PC-9 (cell line): Measurements from ENCODE around the gene CIBAR2. TPM values are rescaled to one million over a fixed set of nuclear protein-coding genes. Genes with fewer than 3 reads are reported as not detected.

Source experiments
- BruUV-seq: library from RNA; stranded (reverse); fragments of 400-500 nt; replicated peaks from 2 replicates; lab custom pipeline; 2021; lab: Mats Ljungman, UMichigan
- CTCF ChIA-PET: fragments of 300-600 bp; sonication (Branson Sonifier 250); formaldehyde crosslinking; loops from one replicate; lab custom pipeline; 2022; ENCODE audit warnings: antibody characterized with exemption; lab: Charles Lee
- POLR2A ChIA-PET: fragments of 300-600 bp; sonication (Branson Sonifier 250); formaldehyde crosslinking; loops from one replicate; lab custom pipeline; 2022; ENCODE audit warnings: antibody characterized with exemption; ENCODE audit not compliant: unreplicated experiment; lab: Charles Lee
- DNase-seq, 2 experiments: peaks; one replicate each; pipeline versions ENCODE4 v3.0.0 to v3.0.0-alpha.2; 2015 to 2022; ENCODE audit warnings: mixed read lengths in 1 of 2
- H2AFZ ChIP-seq: fragments of 200-600 bp; sonication (generic); 2 replicates; pipeline ENCODE4 v1.8.1; 2017; ENCODE audit warnings: antibody characterized with exemption
- H3F3A ChIP-seq: fragments of 200-600 bp; sonication (generic); 2 replicates; pipeline ENCODE4 v1.8.1; 2017; ENCODE audit warnings: antibody characterized with exemption, mild to moderate bottlenecking, low read depth; ENCODE audit not compliant: insufficient read depth
- H3K27ac ChIP-seq: fragments of 200-600 bp; sonication (generic); 2 replicates; pipeline ENCODE4 v1.6.1; 2016; ENCODE audit warnings: mixed run types
- H3K27me3 ChIP-seq: fragments of 200-600 bp; sonication (generic); 2 replicates; pipeline ENCODE4 v1.6.1; 2016; ENCODE audit warnings: low read depth, mixed run types; ENCODE audit not compliant: insufficient read depth
- H3K36me3 ChIP-seq: fragments of 200-600 bp; sonication (generic); 2 replicates; pipeline ENCODE4 v1.6.1; 2016; ENCODE audit warnings: low read depth, mixed run types
- H3K4me1 ChIP-seq: fragments of 200-600 bp; sonication (generic); replicated peaks from 2 replicates; pipeline ENCODE4 v1.6.1; 2016; ENCODE audit warnings: mixed run types; ENCODE audit not compliant: insufficient read depth
- H3K4me2 ChIP-seq: fragments of 200-600 bp; sonication (generic); 2 replicates; pipeline ENCODE4 v1.6.1; 2017; ENCODE audit warnings: mixed run types
- H3K4me3 ChIP-seq: fragments of 200-600 bp; sonication (generic); 2 replicates; pipeline ENCODE4 v1.6.1; 2016; ENCODE audit warnings: mixed run types
- H3K79me2 ChIP-seq: fragments of 200-600 bp; sonication (generic); 2 replicates; pipeline ENCODE4 v1.6.1; 2017; ENCODE audit warnings: low read depth, mixed run types
- H3K9me2 ChIP-seq: fragments of 200-600 bp; sonication (generic); 2 replicates; pipeline ENCODE4 v1.8.1; 2017; ENCODE audit warnings: mild to moderate bottlenecking; ENCODE audit not compliant: insufficient read depth
- H3K9me3 ChIP-seq: fragments of 200-600 bp; sonication (generic); 2 replicates; pipeline ENCODE4 v1.8.1; 2016; ENCODE audit warnings: low read depth; ENCODE audit not compliant: insufficient read depth
- H4K20me1 ChIP-seq: fragments of 200-600 bp; sonication (generic); 2 replicates; pipeline ENCODE4 v1.8.1; 2017; ENCODE audit not compliant: insufficient read depth
- EZH2 ChIP-seq: fragments of 200-600 bp; sonication (generic); IDR thresholded peaks from 2 replicates; pipeline ENCODE4 v1.8.0; 2017; ENCODE audit warnings: antibody characterized with exemption, low read depth
- intact Hi-C: fragments of 100-400 bp; cut with micrococcal nuclease; formaldehyde crosslinking; loops from one replicate; pipeline ENCODE4 v1.10.0; 2022; ENCODE audit not compliant: unreplicated experiment
- total RNA-seq: library from RNA; stranded (reverse); gene quantifications from 2 replicates; pipeline ENCODE4 v1.2.3, GENCODE V29; 2021
- TF ChIP-seq, protein P1 (sequence below): fragments of 200-600 bp; sonication (generic); conservative IDR thresholded peaks from 2 replicates; pipeline ENCODE4 v1.6.1; 2017; ENCODE audit warnings: mixed run types, antibody characterized with exemption, mild to moderate bottlenecking, moderate library complexity

CIBAR2 gene
- total RNA-seq, 1 experiment from 2014 or later, result not detected

DNA sequence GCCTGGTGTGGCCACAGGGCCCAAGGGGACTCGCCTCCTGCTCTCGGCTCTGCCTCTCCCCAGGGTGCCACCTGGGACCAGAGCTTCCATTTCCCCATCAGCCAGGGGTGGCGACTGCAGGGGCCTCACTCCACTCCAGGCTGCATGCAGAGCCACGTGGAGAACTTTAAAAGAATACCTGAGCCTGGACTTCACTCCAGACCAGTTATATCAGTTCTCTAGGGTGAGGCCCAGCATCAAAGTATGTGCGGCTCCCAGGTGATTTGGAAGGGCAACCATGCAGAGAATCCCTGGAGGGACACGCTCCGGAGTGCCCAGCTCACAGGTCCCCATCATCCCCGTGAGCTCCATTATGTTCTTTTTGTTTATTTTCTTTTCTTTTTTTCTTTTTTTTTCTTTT, 44.8 kb downstream of the CIBAR2 start:
- no peaks in the 10 kb centered on the region for H3K79me2 ChIP-seq
- H3K27me3 ChIP-seq, result no peaks in the 10 kb centered on the region
- no peak overlapping the region for H2AFZ ChIP-seq
- no peak overlapping the region for H3K4me2 ChIP-seq
- no peak overlapping the region for H3K27ac ChIP-seq
- no peaks in the 10 kb centered on the region for H3K36me3 ChIP-seq
- no peaks in the 10 kb centered on the region for H3K9me2 ChIP-seq
- H3K9me3 ChIP-seq, result no peaks in the 10 kb centered on the region
- H3K4me3 ChIP-seq, result no peak overlapping the region
- no peaks in the 10 kb centered on the region for H3F3A ChIP-seq
- no TSS peak for BruUV-seq
- ChIA-PET CTCF (interaction anchor here (0.6 kb wide), 1 partner anchor 7 kb away, joined by 7 read pairs; no protein-coding TSS in a partner anchor), POLR2A (interaction anchor here (0.5 to 0.6 kb wide), 3 partner anchors 16 to 312 kb away, joined by 3 to 6 read pairs (median 4); no protein-coding TSS in a partner anchor)
- DNase-seq, result no peak
- intact Hi-C loops, result no loop called here
- no peaks in the 10 kb centered on the region for H4K20me1 ChIP-seq
- H3K4me1 ChIP-seq, result no peaks in the 10 kb centered on the region
- TF ChIP-seq, protein P1, sequence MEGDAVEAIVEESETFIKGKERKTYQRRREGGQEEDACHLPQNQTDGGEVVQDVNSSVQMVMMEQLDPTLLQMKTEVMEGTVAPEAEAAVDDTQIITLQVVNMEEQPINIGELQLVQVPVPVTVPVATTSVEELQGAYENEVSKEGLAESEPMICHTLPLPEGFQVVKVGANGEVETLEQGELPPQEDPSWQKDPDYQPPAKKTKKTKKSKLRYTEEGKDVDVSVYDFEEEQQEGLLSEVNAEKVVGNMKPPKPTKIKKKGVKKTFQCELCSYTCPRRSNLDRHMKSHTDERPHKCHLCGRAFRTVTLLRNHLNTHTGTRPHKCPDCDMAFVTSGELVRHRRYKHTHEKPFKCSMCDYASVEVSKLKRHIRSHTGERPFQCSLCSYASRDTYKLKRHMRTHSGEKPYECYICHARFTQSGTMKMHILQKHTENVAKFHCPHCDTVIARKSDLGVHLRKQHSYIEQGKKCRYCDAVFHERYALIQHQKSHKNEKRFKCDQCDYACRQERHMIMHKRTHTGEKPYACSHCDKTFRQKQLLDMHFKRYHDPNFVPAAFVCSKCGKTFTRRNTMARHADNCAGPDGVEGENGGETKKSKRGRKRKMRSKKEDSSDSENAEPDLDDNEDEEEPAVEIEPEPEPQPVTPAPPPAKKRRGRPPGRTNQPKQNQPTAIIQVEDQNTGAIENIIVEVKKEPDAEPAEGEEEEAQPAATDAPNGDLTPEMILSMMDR, result no peak
- no peak for TF ChIP-seq EZH2

DNA sequence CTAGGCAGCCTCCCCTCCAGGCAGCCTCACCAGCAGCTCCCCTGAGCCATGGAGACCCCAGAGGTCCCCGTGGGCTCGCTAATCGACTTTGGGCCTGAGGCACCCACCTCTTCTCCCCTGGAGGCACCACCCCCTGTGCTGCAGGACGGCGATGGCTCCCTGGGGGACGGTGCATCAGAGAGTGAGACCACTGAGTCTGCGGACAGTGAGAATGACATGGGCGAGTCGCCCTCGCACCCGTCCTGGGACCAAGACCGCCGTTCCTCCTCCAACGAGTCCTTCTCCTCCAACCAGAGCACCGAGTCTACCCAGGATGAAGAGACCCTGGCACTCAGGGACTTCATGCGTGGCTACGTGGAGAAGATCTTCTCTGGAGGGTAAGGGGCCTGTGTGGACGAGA, 45.2 kb downstream of the CIBAR2 start:
- H3K4me1 ChIP-seq, result no peaks in the 10 kb centered on the region
- H3K4me2 ChIP-seq, result no peak overlapping the region
- intact Hi-C loops, result no loop called here
- H3K9me2 ChIP-seq, result no peaks in the 10 kb centered on the region
- no peaks in the 10 kb centered on the region for H3K36me3 ChIP-seq
- POLR2A ChIA-PET, result no interaction called here
- BruUV-seq, result no TSS peak
- no peak overlapping the region for H3K4me3 ChIP-seq
- CTCF ChIA-PET, result no interaction called here
- no peaks in the 10 kb centered on the region for H3K79me2 ChIP-seq
- H2AFZ ChIP-seq, result no peak overlapping the region
- no peak overlapping the region for H3K27ac ChIP-seq
- TF ChIP-seq EZH2, result no peak
- TF ChIP-seq, protein P1, result no peak
- H3F3A ChIP-seq, result no peaks in the 10 kb centered on the region
- DNase-seq, result no peak
- H4K20me1 ChIP-seq, result no peaks in the 10 kb centered on the region
- H3K27me3 ChIP-seq, result no peaks in the 10 kb centered on the region
- H3K9me3 ChIP-seq, result no peaks in the 10 kb centered on the region

DNA sequence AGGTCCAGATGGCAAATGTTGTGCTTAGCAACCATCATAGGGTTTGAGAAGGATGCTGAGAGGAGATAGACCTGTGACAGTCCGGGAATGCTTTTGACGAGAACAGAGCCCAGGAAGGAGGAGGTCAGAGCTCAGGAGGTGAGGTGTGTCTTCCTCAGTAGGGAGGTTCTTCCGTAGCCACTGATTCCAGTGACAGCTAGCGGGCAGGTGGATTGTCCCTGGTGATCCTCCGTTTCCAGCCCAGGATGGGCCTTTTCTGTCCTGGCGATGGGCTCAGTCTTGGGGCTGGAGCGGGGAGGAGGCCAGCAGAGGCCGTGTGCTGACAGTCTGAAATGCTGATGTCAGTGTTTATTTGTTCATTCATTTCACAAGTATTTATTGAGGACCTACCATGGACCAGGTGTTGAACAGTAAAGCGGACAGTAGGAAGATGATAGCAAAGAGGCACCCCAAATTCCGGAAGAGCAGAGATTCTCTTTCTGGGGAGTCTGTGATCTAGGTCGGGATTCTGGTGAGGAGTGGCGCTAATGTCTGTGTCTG, 45.9 kb downstream of the CIBAR2 start:
- Histone ChIP-seq H3K27me3 (no peaks in the 10 kb centered on the region), H3K4me3 (no peak overlapping the region), H3K4me2 (no peak overlapping the region), H3K9me3 (no peaks in the 10 kb centered on the region), H3K27ac (no peak overlapping the region), H4K20me1 (no peaks in the 10 kb centered on the region), H3K9me2 (no peaks in the 10 kb centered on the region), H3F3A (no peaks in the 10 kb centered on the region), H3K79me2 (no peaks in the 10 kb centered on the region), H2AFZ (no peak overlapping the region), H3K4me1 (no peaks in the 10 kb centered on the region), H3K36me3 (no peaks in the 10 kb centered on the region)
- CTCF ChIA-PET, result no interaction called here
- BruUV-seq, result no TSS peak
- no peak for DNase-seq
- intact Hi-C loops, result no loop called here
- TF ChIP-seq EZH2, result no peak
- TF ChIP-seq, protein P1, result no peak
- POLR2A ChIA-PET, result no interaction called here
